A673 (cell line): ENCODE results near the gene PDLIM4. TPM values are rescaled to one million over a fixed set of nuclear protein-coding genes. Genes with fewer than 3 reads are reported as not detected.
A peak's percentile ranks its signal among the peaks of the same experiment; 100 is the strongest.

Source experiments
- BruUV-seq: library from RNA; stranded (reverse); fragments of 400-500 nt; replicated peaks from 2 replicates; lab custom pipeline; 2021; lab: Mats Ljungman, UMichigan
- CTCF ChIA-PET: fragments of 300-600 bp; sonication (Branson Sonifier 250); formaldehyde crosslinking; loops from one replicate; lab custom pipeline; 2022; ENCODE audit warnings: antibody characterized with exemption; lab: Charles Lee
- POLR2A ChIA-PET: fragments of 300-600 bp; sonication (Branson Sonifier 250); formaldehyde crosslinking; loops from one replicate; lab custom pipeline; 2022; ENCODE audit warnings: antibody characterized with exemption; ENCODE audit not compliant: low non-redundant PET; lab: Charles Lee
- DNase-seq: peaks from one replicate; pipeline ENCODE4 v3.0.0-alpha.2; 2015; ENCODE audit warnings: low spot score
- H3K27ac ChIP-seq: fragments of 200-600 bp; sonication (generic); 2 replicates; pipeline ENCODE4 v1.5.1; 2016; ENCODE audit warnings: mixed run types, low read depth, mild to moderate bottlenecking, mixed read lengths, antibody characterized with exemption, low read length; ENCODE audit not compliant: poor library complexity, severe bottlenecking
- H3K27me3 ChIP-seq: fragments of 200-600 bp; sonication (generic); replicated peaks from 2 replicates; pipeline ENCODE4 v1.6.1; 2017; ENCODE audit warnings: mixed run types, low read depth, mild to moderate bottlenecking, mixed read lengths, antibody characterized with exemption, low read length; ENCODE audit not compliant: insufficient read depth, poor library complexity
- H3K36me3 ChIP-seq: fragments of 200-600 bp; sonication (generic); 2 replicates; pipeline ENCODE4 v1.6.1; 2016; ENCODE audit warnings: mixed run types, mild to moderate bottlenecking, mixed read lengths, antibody characterized with exemption, low read length; ENCODE audit not compliant: insufficient read depth, poor library complexity, severe bottlenecking
- H3K4me1 ChIP-seq: fragments of 200-600 bp; sonication (generic); 2 replicates; pipeline ENCODE4 v1.6.1; 2017; ENCODE audit warnings: mixed run types, mild to moderate bottlenecking, mixed read lengths, antibody characterized with exemption, low read length; ENCODE audit not compliant: insufficient read depth, poor library complexity, severe bottlenecking
- H3K4me3 ChIP-seq: fragments of 200-600 bp; sonication (generic); 2 replicates; pipeline ENCODE4 v1.5.1; 2016; ENCODE audit warnings: low read depth, mixed run types, mild to moderate bottlenecking, mixed read lengths, low read length; ENCODE audit not compliant: poor library complexity, severe bottlenecking
- H3K9me3 ChIP-seq: fragments of 200-600 bp; sonication (generic); 2 replicates; pipeline ENCODE4 v1.6.1; 2016; ENCODE audit warnings: mixed run types, low read depth, mild to moderate bottlenecking, mixed read lengths, antibody characterized with exemption, low read length; ENCODE audit not compliant: poor library complexity, severe bottlenecking
- EZH2 ChIP-seq: fragments of 200-600 bp; sonication (generic); IDR thresholded peaks from 2 replicates; pipeline ENCODE4 v1.6.1; 2017; ENCODE audit warnings: borderline replicate concordance, low read depth, mild to moderate bottlenecking, mixed read lengths, antibody characterized with exemption, low read length; ENCODE audit not compliant: poor library complexity, severe bottlenecking
- intact Hi-C: fragments of 100-400 bp; cut with micrococcal nuclease; formaldehyde crosslinking; loops from one replicate; pipeline ENCODE4 v1.10.0; 2022; ENCODE audit not compliant: unreplicated experiment
- total RNA-seq: library from RNA; stranded (reverse); gene quantifications from 2 replicates; pipeline ENCODE4 v1.2.3, GENCODE V29; 2021
- TF ChIP-seq, protein P1 (sequence below): fragments of 300-800, 200-600 bp; sonication (generic); conservative IDR thresholded peaks from 2 replicates; pipeline ENCODE4 v1.5.1; 2017; ENCODE audit warnings: low read depth, mild to moderate bottlenecking, antibody characterized with exemption, low read length, moderate library complexity, mixed read lengths

The PDLIM4 gene
- total RNA-seq, 1 experiment from 2014 or later, result 6.0 TPM

DNA sequence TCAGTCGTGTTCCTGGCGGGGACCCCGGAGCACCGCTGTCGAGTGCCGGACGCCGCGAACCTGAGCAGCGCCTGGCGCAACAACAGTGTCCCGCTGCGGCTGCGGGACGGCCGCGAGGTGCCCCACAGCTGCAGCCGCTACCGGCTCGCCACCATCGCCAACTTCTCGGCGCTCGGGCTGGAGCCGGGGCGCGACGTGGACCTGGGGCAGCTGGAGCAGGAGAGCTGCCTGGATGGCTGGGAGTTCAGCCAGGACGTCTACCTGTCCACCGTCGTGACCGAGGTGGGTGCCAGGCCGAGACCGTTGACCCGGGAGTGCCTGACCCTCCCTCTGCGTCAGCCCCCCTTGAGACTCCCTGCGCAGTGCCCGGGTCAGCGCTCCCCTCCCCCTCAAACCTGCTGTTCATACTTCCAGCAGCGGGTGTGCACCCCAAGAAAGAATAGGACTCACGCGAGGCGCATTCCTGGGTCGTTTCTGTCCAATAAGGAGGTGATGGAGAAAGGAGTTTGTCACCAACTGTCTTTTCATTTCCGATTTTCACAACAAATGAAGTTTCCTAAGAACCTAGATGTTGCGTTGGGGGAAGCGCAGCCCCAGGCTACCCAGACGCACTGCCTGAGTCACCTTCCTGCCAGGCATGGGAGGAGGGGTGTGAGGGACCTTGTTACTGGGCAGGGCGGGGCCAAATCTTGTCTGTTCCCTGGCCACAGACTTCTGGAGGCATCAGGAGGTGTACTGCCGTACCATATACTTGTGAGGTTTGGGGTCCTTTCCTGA, 37.4 kb downstream of the PDLIM4 start:
- Histone ChIP-seq H3K27me3 (no peaks in the 10 kb centered on the region), H3K4me1 (peaks cover 12% of the 10 kb centered on the region), H3K36me3 (no peaks in the 10 kb centered on the region), H3K4me3 (peak overlapping the region; percentile 60), H3K27ac (no peak overlapping the region), H3K9me3 (no peaks in the 10 kb centered on the region)
- intact Hi-C loops, result no loop called here
- ChIA-PET CTCF (no interaction called here), POLR2A (interaction anchor here (0.7 kb wide), 1 partner anchor 14 kb away, joined by 3 read pairs; no protein-coding TSS in a partner anchor)
- TF ChIP-seq, protein P1, sequence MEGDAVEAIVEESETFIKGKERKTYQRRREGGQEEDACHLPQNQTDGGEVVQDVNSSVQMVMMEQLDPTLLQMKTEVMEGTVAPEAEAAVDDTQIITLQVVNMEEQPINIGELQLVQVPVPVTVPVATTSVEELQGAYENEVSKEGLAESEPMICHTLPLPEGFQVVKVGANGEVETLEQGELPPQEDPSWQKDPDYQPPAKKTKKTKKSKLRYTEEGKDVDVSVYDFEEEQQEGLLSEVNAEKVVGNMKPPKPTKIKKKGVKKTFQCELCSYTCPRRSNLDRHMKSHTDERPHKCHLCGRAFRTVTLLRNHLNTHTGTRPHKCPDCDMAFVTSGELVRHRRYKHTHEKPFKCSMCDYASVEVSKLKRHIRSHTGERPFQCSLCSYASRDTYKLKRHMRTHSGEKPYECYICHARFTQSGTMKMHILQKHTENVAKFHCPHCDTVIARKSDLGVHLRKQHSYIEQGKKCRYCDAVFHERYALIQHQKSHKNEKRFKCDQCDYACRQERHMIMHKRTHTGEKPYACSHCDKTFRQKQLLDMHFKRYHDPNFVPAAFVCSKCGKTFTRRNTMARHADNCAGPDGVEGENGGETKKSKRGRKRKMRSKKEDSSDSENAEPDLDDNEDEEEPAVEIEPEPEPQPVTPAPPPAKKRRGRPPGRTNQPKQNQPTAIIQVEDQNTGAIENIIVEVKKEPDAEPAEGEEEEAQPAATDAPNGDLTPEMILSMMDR, result no peak
- no peak for TF ChIP-seq EZH2
- peak; percentile 63 for DNase-seq
- no TSS peak for BruUV-seq

- DNase-seq, result no peak
- ChIA-PET CTCF (no interaction called here), POLR2A (no interaction called here)
- no peak overlapping the region for H3K27ac ChIP-seq
- no peak overlapping the region for H3K4me3 ChIP-seq
- H3K4me1 ChIP-seq, result peaks cover 12% of the 10 kb centered on the region
- TF ChIP-seq EZH2, result no peak
- TF ChIP-seq, protein P1, result no peak
- BruUV-seq, result TSS peak; percentile 30
- intact Hi-C loops, result no loop called here
- H3K27me3 ChIP-seq, result no peaks in the 10 kb centered on the region
- H3K36me3 ChIP-seq, result no peaks in the 10 kb centered on the region
- no peaks in the 10 kb centered on the region for H3K9me3 ChIP-seq
Measured at GRCh38 chr5:132295505-132296411, 38.3 kb downstream of the PDLIM4 start.

DNA sequence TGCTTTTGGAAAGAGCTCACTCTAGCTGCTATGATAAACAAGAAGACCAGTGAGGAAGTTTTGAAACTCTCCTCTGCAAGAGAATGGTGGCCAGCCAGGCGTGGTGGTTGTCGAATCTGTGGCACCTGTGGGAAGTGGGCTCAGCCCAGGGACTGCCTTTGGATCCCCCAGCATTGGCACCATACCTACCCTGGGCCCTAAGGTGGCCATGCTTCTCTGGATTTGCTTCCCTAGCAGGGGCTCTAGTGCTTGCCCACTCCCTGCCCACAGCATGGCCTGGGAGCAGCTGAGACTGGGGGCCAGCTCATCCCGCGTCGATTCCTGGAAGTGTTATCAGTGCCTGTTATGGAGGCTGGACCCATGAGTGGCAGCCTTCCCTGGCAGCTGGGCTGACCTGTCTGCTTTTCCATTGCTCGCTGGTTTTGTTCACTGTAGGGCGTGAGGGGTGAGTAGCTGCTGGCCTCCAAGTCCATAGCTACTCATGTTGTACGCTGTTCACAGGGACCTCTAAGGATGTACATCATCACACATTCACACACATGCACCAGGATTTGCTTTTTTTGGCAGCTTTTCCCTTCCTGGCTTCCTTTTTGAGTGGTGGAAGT, 39.0 kb downstream of the PDLIM4 start:
- no peak for TF ChIP-seq EZH2
- TF ChIP-seq, protein P1, result no peak
- ChIA-PET CTCF (no interaction called here), POLR2A (no interaction called here)
- BruUV-seq, result no TSS peak
- H3K4me3 ChIP-seq, result no peak overlapping the region
- H3K27me3 ChIP-seq, result no peaks in the 10 kb centered on the region
- H3K9me3 ChIP-seq, result no peaks in the 10 kb centered on the region
- intact Hi-C loops, result no loop called here
- H3K36me3 ChIP-seq, result no peaks in the 10 kb centered on the region
- no peak for DNase-seq
- no peak overlapping the region for H3K27ac ChIP-seq
- H3K4me1 ChIP-seq, result peaks cover 12% of the 10 kb centered on the region
